HEK293T (cell line): Measurements from ENCODE around the gene SVIL.
"Not testable (repeated sequence)": the region's sequence is repeated elsewhere in the genome, so short reads cannot be mapped to it uniquely, and the experiment has no call there.

Source experiments
- ARNT ChIP-seq: fragments of 450-650 bp; IDR thresholded peaks from 2 replicates; pipeline ENCODE4 v1.6.1; 2017; ENCODE audit warnings: mild to moderate bottlenecking
- CTBP1 ChIP-seq: fragments of 450-650 bp; IDR thresholded peaks from 2 replicates; pipeline ENCODE4 v1.6.1; 2016; ENCODE audit warnings: borderline replicate concordance
- ELF4 ChIP-seq: fragments of 450-650 bp; IDR thresholded peaks from 2 replicates; pipeline ENCODE4 v1.6.1; 2017; ENCODE audit warnings: antibody characterized with exemption
- FOXK2 ChIP-seq: fragments of 450-650 bp; IDR thresholded peaks from 2 replicates; pipeline ENCODE4 v1.6.1; 2016; ENCODE audit warnings: mild to moderate bottlenecking
- FOXM1 ChIP-seq: fragments of 450-650 bp; IDR thresholded peaks from 2 replicates; pipeline ENCODE4 v1.6.1; 2017; ENCODE audit warnings: mild to moderate bottlenecking, borderline replicate concordance
- HDGF ChIP-seq: fragments of 450-650 bp; IDR thresholded peaks from 2 replicates; pipeline ENCODE4 v1.6.1; 2017; ENCODE audit warnings: antibody characterized with exemption, borderline replicate concordance
- L3MBTL2 ChIP-seq: fragments of 450-650 bp; conservative IDR thresholded peaks from 2 replicates; pipeline ENCODE4 v1.6.1; 2016; ENCODE audit warnings: mild to moderate bottlenecking
- LEF1 ChIP-seq: fragments of 450-650 bp; IDR thresholded peaks from 2 replicates; pipeline ENCODE4 v1.6.1; 2017; ENCODE audit warnings: mild to moderate bottlenecking, borderline replicate concordance
- NFRKB ChIP-seq: fragments of 450-650 bp; IDR thresholded peaks from 2 replicates; pipeline ENCODE4 v1.6.1; 2016; ENCODE audit warnings: mild to moderate bottlenecking, moderate library complexity
- SP1 ChIP-seq: fragments of 450-650 bp; IDR thresholded peaks from 2 replicates; pipeline ENCODE4 v1.6.1; 2017
- SUZ12 ChIP-seq: fragments of 450-650 bp; IDR thresholded peaks from 2 replicates; pipeline ENCODE4 v1.6.1; 2016; ENCODE audit warnings: mild to moderate bottlenecking
- TARDBP ChIP-seq: fragments of 450-650 bp; IDR thresholded peaks from 2 replicates; pipeline ENCODE4 v1.6.1; 2016
- ZNF384 ChIP-seq: fragments of 450-650 bp; IDR thresholded peaks from 2 replicates; pipeline ENCODE4 v1.6.1; 2016

DNA sequence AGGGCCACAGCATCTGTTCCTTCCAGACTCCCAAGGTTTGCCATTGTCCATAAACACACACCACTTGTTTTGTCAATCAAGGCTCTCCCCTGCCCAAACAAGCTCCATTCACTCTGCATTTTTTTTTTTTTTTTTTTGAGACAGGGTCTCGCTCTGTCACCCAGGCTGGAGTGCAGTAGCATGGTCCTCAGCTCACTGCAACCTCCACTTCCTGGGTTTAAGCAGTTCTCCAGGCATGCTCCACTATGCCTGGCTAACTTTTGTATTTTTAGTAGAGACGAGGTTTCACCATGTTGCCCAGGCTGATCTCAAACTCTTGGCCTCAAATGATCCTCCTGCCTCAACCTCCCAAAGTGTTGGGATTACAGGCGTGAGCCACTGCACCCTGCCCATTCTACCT, 24.4 kb downstream of the SVIL start:
- not testable (repeated sequence) for TF ChIP-seq SUZ12, SP1, TARDBP, LEF1, ZNF384, NFRKB, ARNT, FOXM1, HDGF, FOXK2, ELF4, CTBP1, L3MBTL2
